GM19025 (cell line): ENCODE results near the gene NCOR1.

Source experiments
- ATAC-seq: cut with Tn5 transposase; IDR thresholded peaks from one replicate; pipeline ENCODE4 v1.9.1; 2021; ENCODE audit warnings: mild to moderate bottlenecking, low read depth, moderate library complexity; ENCODE audit not compliant: unreplicated experiment

The NCOR1 gene

GRCh38 chr17:15981646-15982580 lies 233.4 kb downstream of the NCOR1 start:
- ATAC-seq = no peak

DNA sequence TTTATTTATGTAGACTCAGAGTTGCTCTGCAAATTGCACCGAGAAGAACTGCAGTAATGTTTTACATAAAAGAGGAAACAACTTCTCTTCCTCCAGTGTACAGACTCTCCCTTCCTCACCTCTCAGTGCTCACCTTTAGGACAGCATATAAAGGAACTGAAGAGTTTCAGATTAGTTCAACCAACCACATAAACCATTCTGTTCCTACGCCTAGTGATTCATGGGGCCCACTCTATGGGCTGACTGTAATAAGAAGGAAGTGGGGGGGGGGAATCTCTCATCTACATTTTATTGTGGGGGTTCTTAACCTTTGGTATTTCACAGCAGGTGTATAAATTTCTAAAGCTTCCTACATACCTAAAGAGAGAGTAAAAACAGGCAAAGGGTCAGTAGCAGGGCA lies 234.1 kb downstream of the NCOR1 start:
- no peak for ATAC-seq
